GM12878 (cell line): ENCODE data around the gene ACTL6A. TPM values are rescaled to one million over a fixed set of nuclear protein-coding genes. Genes with fewer than 3 reads are reported as not detected.

ENCODE experiments used
- ATAC-seq: fragments of 200-7000 bp; cut with Tn5 transposase; 3 replicates; pipeline ENCODE4 v1.9.1; 2020; ENCODE audit warnings: mild to moderate bottlenecking, moderate library complexity
- BruUV-seq: library from RNA; stranded (reverse); fragments of 400-500 nt; replicated peaks from 2 replicates; lab custom pipeline; 2021; lab: Mats Ljungman, UMichigan
- CTCF ChIA-PET: fragments of 300-600 bp; sonication (Branson Sonifier 250); formaldehyde crosslinking; extraction: SDS; loops from one replicate; lab custom pipeline; 2021; ENCODE audit warnings: inconsistent platforms; lab: Yijun Ruan, JAX
- POLR2A ChIA-PET: fragments of 350-600 bp; formaldehyde crosslinking; extraction: SDS; loops from one replicate; lab custom pipeline; 2021; ENCODE audit warnings: inconsistent platforms; lab: Charles Lee
- RAD21 ChIA-PET: fragments of 300-600 bp; sonication (Branson Sonifier 250); formaldehyde crosslinking; loops from one replicate; lab custom pipeline; 2023; ENCODE audit warnings: antibody characterized with exemption; ENCODE audit not compliant: unreplicated experiment; lab: Charles Lee
- SMC1A ChIA-PET: fragments of 300-600 bp; sonication (Branson Sonifier 250); formaldehyde crosslinking; loops from one replicate; lab custom pipeline; 2023; ENCODE audit not compliant: unreplicated experiment, uncharacterized antibody; lab: Charles Lee
- DNase-seq: peaks from one replicate; pipeline ENCODE4 v3.0.0-alpha.2; 2011; ENCODE audit warnings: low read depth, low spot score
- FAIRE-seq: peaks from 3 replicates; lab custom pipeline; 2011; peaks lifted over from hg19 to GRCh38; lab: Jason Lieb, UNC
- H2AFZ ChIP-seq: 2 replicates; pipeline ENCODE4 v1.6.0; 2011; ENCODE audit warnings: low read depth, low read length, control low read depth; ENCODE audit not compliant: control insufficient read depth
- H3K27ac ChIP-seq: 2 replicates; pipeline ENCODE4 v1.5.1; 2011; ENCODE audit warnings: control low read depth; ENCODE audit not compliant: control insufficient read depth, insufficient read depth
- H3K27me3 ChIP-seq, 2 experiments: replicated peaks in 1 of 2; 2 replicates each; pipeline versions ENCODE4 v1.6.0 to v1.6.1; 2011; ENCODE audit warnings: low read length in 1 of 2; ENCODE audit not compliant: control insufficient read depth in 2 of 2, insufficient read depth in 2 of 2
- H3K36me3 ChIP-seq, 2 experiments: 2 replicates each; pipeline ENCODE4 v1.5.1; 2011; ENCODE audit warnings: low read length in 1 of 2; ENCODE audit not compliant: control insufficient read depth in 2 of 2, insufficient read depth in 2 of 2
- H3K4me1 ChIP-seq: 2 replicates; pipeline ENCODE4 v1.6.1; 2011; ENCODE audit warnings: mild to moderate bottlenecking, low read length, moderate library complexity, mixed read lengths; ENCODE audit not compliant: control insufficient read depth, insufficient read depth
- H3K4me2 ChIP-seq: 2 replicates; pipeline ENCODE4 v1.6.0; 2011; ENCODE audit warnings: control low read depth; ENCODE audit not compliant: control insufficient read depth, insufficient read depth
- H3K4me3 ChIP-seq: fragments of 200-600 bp; sonication (generic); 2 replicates; pipeline ENCODE4 v1.5.1; 2016
- H3K79me2 ChIP-seq: 2 replicates; pipeline ENCODE4 v1.6.0; 2011; ENCODE audit warnings: low read length; ENCODE audit not compliant: control insufficient read depth, insufficient read depth
- H3K9ac ChIP-seq: 2 replicates; pipeline ENCODE4 v1.8.0; 2011; ENCODE audit warnings: low read length, control low read depth, mixed read lengths; ENCODE audit not compliant: control insufficient read depth, insufficient read depth
- H3K9me3 ChIP-seq: replicated peaks from 3 replicates; pipeline ENCODE4 v1.5.1; 2011; ENCODE audit warnings: mild to moderate bottlenecking, low read length; ENCODE audit not compliant: control insufficient read depth, insufficient read depth
- H4K20me1 ChIP-seq: 2 replicates; pipeline ENCODE4 v1.6.0; 2011; ENCODE audit not compliant: control insufficient read depth, insufficient read depth
- BCL3 ChIP-seq: IDR thresholded peaks from 2 replicates; pipeline ENCODE4 v1.6.1; 2011; ENCODE audit warnings: borderline replicate concordance, low read depth, mild to moderate bottlenecking, moderate library complexity, low read length; ENCODE audit not compliant: insufficient read depth, poor library complexity, severe bottlenecking
- CREM ChIP-seq: IDR thresholded peaks from 2 replicates; pipeline ENCODE4 v1.6.1; 2014; ENCODE audit warnings: antibody characterized with exemption, low read depth
- EED ChIP-seq: sonication (generic); IDR thresholded peaks from 2 replicates; pipeline ENCODE4 v1.6.1; 2016; ENCODE audit warnings: antibody characterized with exemption, low read depth
- FOXK2 ChIP-seq: fragments of 450-650 bp; IDR thresholded peaks from 2 replicates; pipeline ENCODE4 v1.6.1; 2017; ENCODE audit warnings: mild to moderate bottlenecking, moderate library complexity
- GATAD2B ChIP-seq: fragments of 450-650 bp; conservative IDR thresholded peaks from 2 replicates; pipeline ENCODE4 v1.6.1; 2017; ENCODE audit warnings: low read depth, mild to moderate bottlenecking, moderate library complexity
- IRF4 ChIP-seq: IDR thresholded peaks from 2 replicates; pipeline ENCODE4 v1.6.1; 2011; ENCODE audit warnings: low read depth, low read length
- MTA3 ChIP-seq: IDR thresholded peaks from 2 replicates; pipeline ENCODE4 v1.6.1; 2012; ENCODE audit warnings: low read length, inconsistent platforms, borderline replicate concordance
- PBX3 ChIP-seq: IDR thresholded peaks from 2 replicates; pipeline ENCODE4 v1.6.1; 2011; ENCODE audit warnings: mild to moderate bottlenecking, low read depth, low read length, moderate library complexity; ENCODE audit not compliant: insufficient replicate concordance
- POLR2AphosphoS5 ChIP-seq: IDR thresholded peaks from 2 replicates; pipeline ENCODE4 v1.6.1; 2011; ENCODE audit warnings: mild to moderate bottlenecking, low read length, inconsistent platforms
- POU2F2 ChIP-seq: IDR thresholded peaks from 3 replicates; pipeline ENCODE4 v1.6.1; 2011; ENCODE audit warnings: low read depth, mild to moderate bottlenecking, low read length, borderline replicate concordance
- RAD21 ChIP-seq: IDR thresholded peaks from 2 replicates; pipeline ENCODE4 v1.6.1; 2011; ENCODE audit warnings: mild to moderate bottlenecking, low read depth, low read length, moderate library complexity; ENCODE audit not compliant: insufficient read depth
- RBBP5 ChIP-seq: fragments of 200-600 bp; sonication (generic); conservative IDR thresholded peaks from 2 replicates; pipeline ENCODE4 v1.6.1; 2016
- USF1 ChIP-seq: IDR thresholded peaks from 2 replicates; pipeline ENCODE4 v1.6.1; 2011; ENCODE audit warnings: borderline replicate concordance, low read depth, mild to moderate bottlenecking, moderate library complexity, mixed read lengths, low read length; ENCODE audit not compliant: insufficient read depth; ENCODE audit errors: extremely low read length
- YBX1 ChIP-seq: fragments of 450-650 bp; IDR thresholded peaks from 2 replicates; pipeline ENCODE4 v1.6.1; 2016; ENCODE audit warnings: antibody characterized with exemption
- ZNF217 ChIP-seq: fragments of 450-650 bp; IDR thresholded peaks from 2 replicates; pipeline ENCODE4 v1.6.1; 2017; ENCODE audit warnings: antibody characterized with exemption, mild to moderate bottlenecking
- ZNF384 ChIP-seq: IDR thresholded peaks from 2 replicates; pipeline ENCODE4 v1.6.1; 2012; ENCODE audit warnings: low read depth, mild to moderate bottlenecking, low read length, improper control_type of control experiment, borderline replicate concordance
- ZNF622 ChIP-seq: fragments of 450-650 bp; IDR thresholded peaks from 2 replicates; pipeline ENCODE4 v1.6.1; 2017; ENCODE audit warnings: mild to moderate bottlenecking, inconsistent platforms
- WGBS: methylation state at CpG from one replicate; pipeline ENCODE4 v1.1.6; 2016; ENCODE audit warnings: low lambda C conversion rate; ENCODE audit not compliant: insufficient replicate concordance, insufficient coverage; ENCODE audit errors: missing lambda C conversion rate; 5-methylcytosine and 5-hydroxymethylcytosine counted together
- in situ Hi-C: fragments of 300-500 bp; cut with MboI; formaldehyde crosslinking; loops from 9 replicates; pipeline ENCODE4 v1.14.3; 2018; ENCODE audit warnings: mixed read lengths
- intact Hi-C: fragments of 100-400 bp; cut with micrococcal nuclease; formaldehyde crosslinking; loops from one replicate; pipeline ENCODE4 v1.14.2; 2022; ENCODE audit not compliant: unreplicated experiment
- polyA plus RNA-seq, 11 experiments: library from polyadenylated mRNA; depleted of rRNA in 4 of 11; unstranded in 6 of 11; stranded (reverse) in 5 of 11; fragments of >200 nt; fragmentation: Nextera tagmentation in 4 of 11; fragmentation: Illumina TruSeq in 1 of 11; extraction: Ambion mirVana in 4 of 11; extraction: Trizol in 1 of 11; gene quantifications; 1 replicate in 1 of 11; 2 replicates in 10 of 11; pipeline versions ENCODE4 v1.2.1 to v1.2.3, GENCODE V29; 2011 to 2016; ENCODE audit warnings: inconsistent platforms in 2 of 11, missing spikeins in 2 of 11, low read depth in 1 of 11
- total RNA-seq, 4 experiments: library from RNA; depleted of rRNA in 3 of 4; stranded (reverse); fragments of >200 nt in 3 of 4; fragmentation: Illumina TruSeq in 1 of 4; extraction: Trizol in 1 of 4; gene quantifications; 2 replicates each; pipeline versions ENCODE4 v1.2.1 to v1.2.3, GENCODE V29; 2013 to 2021

Gene ACTL6A
- total and polyA plus RNA-seq, 10 of the 15 experiments (the other 5 are each of a cell fraction or from before 2014, with no cell fraction given): 70.2 to 197 (median 105) TPM

- BruUV-seq: no TSS peak
- Histone ChIP-seq H3K4me3 (no peak overlapping the region), H3K9ac (no peak overlapping the region), H3K27ac (no peak overlapping the region), H3K27me3 (no peaks in the 10 kb centered on the region), H3K4me2 (no peak overlapping the region), H3K36me3 (peaks cover 4 to 20% of the 10 kb centered on the region in 2 experiments; a peak in 3 of 4 replicates), H2AFZ (no peak overlapping the region), H3K9me3 (no peaks in the 10 kb centered on the region), H3K4me1 (no peaks in the 10 kb centered on the region), H4K20me1 (no peaks in the 10 kb centered on the region), H3K79me2 (peaks cover 25% of the 10 kb centered on the region)
- RAD21 ChIA-PET: no interaction called here
- in situ Hi-C loops: no loop called here
- TF ChIP-seq ZNF217 (no peak), POLR2AphosphoS5 (no peak), POU2F2 (no peak), CREM (no peak), RAD21 (no peak), USF1 (no peak), YBX1 (no peak), IRF4 (no peak), FOXK2 (no peak), PBX3 (no peak), BCL3 (no peak), EED (no peak), GATAD2B (no peak), ZNF622 (no peak), ZNF384 (no peak), RBBP5 (no peak), MTA3 (no peak)
- SMC1A ChIA-PET: interaction anchor here (0.8 kb wide), 2 partner anchors 9 to 18 kb away, joined by 3 to 4 read pairs; no protein-coding TSS in a partner anchor
- POLR2A ChIA-PET: interaction anchor here (0.5 kb wide), 1 partner anchor 30 kb away, joined by 4 read pairs; no protein-coding TSS in a partner anchor
- intact Hi-C loops: no loop called here
- DNase-seq: no peak
- ATAC-seq: no peak
- FAIRE-seq: no peak
- 95% methylated on average over 4 of the region's 4 CpGs for WGBS
- CTCF ChIA-PET: interaction anchor here (0.8 to 1.2 kb wide), 2 partner anchors 10 to 278 kb away, joined by 3 read pairs; no protein-coding TSS in a partner anchor
Measured at GRCh38 chr3:179599531-179599930, 36.8 kb downstream of the ACTL6A start.
